Measurements from ENCODE around the gene METTL25B. TPM values are rescaled to one million over a fixed set of nuclear protein-coding genes. Genes with fewer than 3 reads are reported as not detected.

The METTL25B gene
- total RNA-seq, 2 donors from 2014 or later, result 15.2 to 17.9 TPM

- TF ChIP-seq CTCF (IDR thresholded peaks at IDR 0.05), result no peak
- ATAC-seq (ENCODE audit: insufficient number of reproducible peaks, low FRiP score, low read depth), result no peak
- no peaks in the 10 kb centered on the region for H3K4me1 ChIP-seq (ENCODE audit: control insufficient read depth in 1 of 2, low read depth in 2 of 2)
- H3K27ac ChIP-seq, result no peak overlapping the region
- DNase-seq (ENCODE audit: low spot score), result no peak
- no peak overlapping the region for H3K4me3 ChIP-seq
- H3K36me3 ChIP-seq, result peaks cover 16% of the 10 kb centered on the region
- H3K27me3 ChIP-seq (replicated peaks; ENCODE audit: insufficient read depth), result no peaks in the 10 kb centered on the region
- no peaks in the 10 kb centered on the region for H3K9me3 ChIP-seq
Measured at GRCh38 chr1:156717351-156717750, 10.9 kb upstream of the METTL25B start.

- Histone ChIP-seq H3K36me3 (peaks cover 38% of the 10 kb centered on the region), H3K4me3 (no peak overlapping the region), H3K27ac (no peak overlapping the region), H3K4me1 (ENCODE audit: control insufficient read depth in 1 of 2, low read depth in 2 of 2) (peaks cover 11 to 23% of the 10 kb centered on the region in 2 donors), H3K27me3 (replicated peaks; ENCODE audit: insufficient read depth) (no peaks in the 10 kb centered on the region), H3K9me3 (no peaks in the 10 kb centered on the region)
- no peak for TF ChIP-seq CTCF (IDR thresholded peaks at IDR 0.05)
- DNase-seq (ENCODE audit: low spot score) (no peak), ATAC-seq (ENCODE audit: insufficient number of reproducible peaks, low FRiP score, low read depth) (no peak)
Measured at GRCh38 chr1:156721131-156721530, 7.1 kb upstream of the METTL25B start.

GRCh38 chr1:156721535-156721934 is 6.7 kb upstream of the METTL25B start:
- Histone ChIP-seq H3K4me3 (no peak overlapping the region), H3K27ac (no peak overlapping the region), H3K27me3 (replicated peaks; ENCODE audit: insufficient read depth) (no peaks in the 10 kb centered on the region), H3K36me3 (peaks cover 38% of the 10 kb centered on the region), H3K4me1 (ENCODE audit: control insufficient read depth in 1 of 2, low read depth in 2 of 2) (peaks cover 16 to 28% of the 10 kb centered on the region in 2 donors), H3K9me3 (no peaks in the 10 kb centered on the region)
- DNase-seq (ENCODE audit: low spot score) (no peak), ATAC-seq (ENCODE audit: insufficient number of reproducible peaks, low FRiP score, low read depth) (no peak)
- TF ChIP-seq CTCF (IDR thresholded peaks at IDR 0.05), result no peak

GRCh38 chr1:156725683-156726280 is 2.5 kb upstream of the METTL25B start:
- Histone ChIP-seq H3K27me3 (replicated peaks; ENCODE audit: insufficient read depth) (no peaks in the 10 kb centered on the region), H3K4me1 (ENCODE audit: control insufficient read depth in 1 of 2, low read depth in 2 of 2) (peaks cover 27 to 57% of the 10 kb centered on the region in 2 donors), H3K27ac (no peak overlapping the region), H3K9me3 (no peaks in the 10 kb centered on the region), H3K4me3 (peak overlapping the region; percentile 80), H3K36me3 (peaks cover 33% of the 10 kb centered on the region)
- ATAC-seq (ENCODE audit: insufficient number of reproducible peaks, low FRiP score, low read depth) (peak; percentile 42), DNase-seq (ENCODE audit: low spot score) (no peak)
- TF ChIP-seq CTCF (IDR thresholded peaks at IDR 0.05), result peak; percentile 90

GRCh38 chr1:156726549-156727226 is 1.6 kb upstream of the METTL25B start:
- DNase-seq (ENCODE audit: low spot score) (no peak), ATAC-seq (ENCODE audit: insufficient number of reproducible peaks, low FRiP score, low read depth) (no peak)
- TF ChIP-seq CTCF (IDR thresholded peaks at IDR 0.05), result peak; percentile 36
- H3K9me3 ChIP-seq, result no peaks in the 10 kb centered on the region
- peaks cover 25% of the 10 kb centered on the region for H3K36me3 ChIP-seq
- no peak overlapping the region for H3K27ac ChIP-seq
- peak overlapping the region; percentile 80 for H3K4me3 ChIP-seq
- H3K27me3 ChIP-seq (replicated peaks; ENCODE audit: insufficient read depth), result no peaks in the 10 kb centered on the region
- peaks cover 27 to 57% of the 10 kb centered on the region in 2 donors for H3K4me1 ChIP-seq (ENCODE audit: control insufficient read depth in 1 of 2, low read depth in 2 of 2)
